ENCODE results near the gene ITGA4.

Gene ITGA4

DNA sequence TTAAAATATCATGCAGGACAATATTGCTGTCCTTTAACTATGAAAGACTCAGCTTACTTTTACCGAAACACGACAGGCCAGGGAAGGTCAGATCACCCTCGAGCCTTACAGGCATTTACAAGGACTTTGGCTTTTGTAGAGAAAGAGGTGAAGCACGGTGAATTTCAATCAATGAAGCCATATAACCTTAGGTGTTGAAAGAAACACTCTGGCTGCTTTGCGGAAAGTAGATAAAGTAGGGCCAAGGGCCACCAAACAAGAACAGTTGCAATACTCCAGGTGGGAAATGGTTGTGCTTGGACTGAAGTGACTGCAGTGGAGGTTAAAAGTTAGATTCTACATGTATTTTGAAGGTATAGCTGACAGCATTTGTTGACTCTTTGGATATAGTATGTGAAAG lies 119.2 kb downstream of the ITGA4 start:
- DNase-seq = no peak

DNA sequence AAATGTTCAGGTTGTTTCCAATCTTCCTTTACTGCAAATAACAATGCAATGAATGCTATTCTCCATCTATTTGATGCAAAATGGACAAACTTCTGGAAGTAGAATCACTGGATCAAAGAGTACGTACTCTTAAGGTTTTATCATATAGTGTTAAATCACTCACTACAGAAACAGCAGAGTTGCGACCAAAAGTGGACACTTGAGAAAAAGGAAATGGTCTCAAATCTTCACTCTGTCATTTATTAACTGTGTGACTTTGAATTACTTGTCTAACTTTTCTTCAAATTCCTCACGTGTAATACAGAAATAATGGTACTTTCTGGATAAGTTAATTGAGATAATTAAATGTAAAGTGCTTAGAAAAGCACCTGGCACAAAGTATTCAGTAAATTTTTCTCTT lies 121.6 kb downstream of the ITGA4 start:
- no peak for DNase-seq

DNA sequence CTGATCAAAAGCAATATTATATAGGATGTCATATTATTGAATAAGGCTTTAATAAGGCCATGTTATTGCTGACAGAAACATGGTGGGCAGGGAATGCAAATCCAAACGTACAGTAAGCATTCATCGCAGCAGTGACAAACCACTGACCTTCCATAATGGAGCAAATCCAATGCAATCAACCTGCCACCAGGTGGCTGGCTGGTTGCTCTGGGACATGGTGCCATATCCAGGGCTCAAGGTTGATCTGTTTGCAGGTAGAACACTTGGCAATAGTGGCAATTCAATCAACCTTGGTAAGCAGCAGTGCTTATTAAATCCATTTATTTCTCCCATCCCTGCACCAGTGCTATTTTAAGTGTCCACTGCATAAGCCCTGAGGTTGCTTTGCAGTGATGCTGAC lies 124.3 kb downstream of the ITGA4 start:
- no peak for DNase-seq

DNA sequence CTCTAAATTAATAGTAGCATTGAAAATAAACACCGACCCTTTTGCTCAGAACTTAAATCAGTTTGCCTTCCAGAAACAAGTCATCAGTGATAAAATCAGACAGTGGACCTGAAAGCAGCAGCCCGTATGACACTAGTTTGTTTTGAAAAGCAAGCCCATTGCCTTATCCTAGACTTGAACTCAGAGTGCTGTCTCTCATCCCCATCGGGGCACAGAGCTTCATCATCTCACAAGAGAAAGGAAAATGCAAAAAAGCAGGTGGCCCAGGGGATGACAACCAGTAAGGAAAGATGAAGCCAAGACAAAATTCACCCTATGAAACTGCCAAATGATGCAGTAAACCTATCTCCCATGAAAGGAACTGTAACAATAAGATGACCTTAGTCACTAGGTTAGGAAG lies 128.5 kb downstream of the ITGA4 start:
- DNase-seq = no peak
